Endothelial cell of umbilical vein (primary cell): ENCODE data around the gene LRRC10B. TPM values are rescaled to one million over a fixed set of nuclear protein-coding genes. Genes with fewer than 3 reads are reported as not detected.

Source experiments
- BruUV-seq: library from RNA; stranded (reverse); fragments of 400-500 nt; replicated peaks from 2 replicates; lab custom pipeline; 2021; lab: Mats Ljungman, UMichigan
- CTCF ChIA-PET: fragments of 300-600, 350-600 bp; sonication (Branson Sonifier 250); formaldehyde crosslinking; loops from one replicate; lab custom pipeline; 2021; ENCODE audit warnings: antibody characterized with exemption, inconsistent platforms; lab: Charles Lee
- POLR2A ChIA-PET: fragments of 300-600, 350-600 bp; sonication (Branson Sonifier 250); formaldehyde crosslinking; loops from one replicate; lab custom pipeline; 2021; ENCODE audit warnings: antibody characterized with exemption, inconsistent platforms; lab: Charles Lee
- DNase-seq: peaks from one replicate; pipeline ENCODE4 v3.0.0-alpha.2; 2011; ENCODE audit warnings: low read depth, low spot score
- FAIRE-seq: peaks from 2 replicates; lab custom pipeline; 2011; peaks lifted over from hg19 to GRCh38; lab: Jason Lieb, UNC
- H2AFZ ChIP-seq: 2 replicates; pipeline ENCODE4 v1.6.0; 2012; ENCODE audit warnings: low read depth, low read length, control low read depth, inconsistent platforms
- H3K27ac ChIP-seq: 2 replicates; pipeline ENCODE4 v1.5.1; 2011; ENCODE audit warnings: low read depth, mild to moderate bottlenecking, control low read depth, low read length, moderate library complexity; ENCODE audit not compliant: insufficient read depth
- H3K27me3 ChIP-seq, 2 experiments: 2 replicates each; pipeline versions ENCODE4 v1.6.0 to v1.6.1; 2011; ENCODE audit warnings: low read length in 2 of 2, mixed read lengths in 1 of 2; ENCODE audit not compliant: control insufficient read depth in 2 of 2, insufficient read depth in 2 of 2
- H3K36me3 ChIP-seq, 2 experiments: 2 replicates in 1 of 2; 3 replicates in 1 of 2; pipeline ENCODE4 v1.5.1; 2011; ENCODE audit warnings: low read length in 2 of 2, mild to moderate bottlenecking in 1 of 2, moderate library complexity in 1 of 2; ENCODE audit not compliant: control insufficient read depth in 2 of 2, insufficient read depth in 2 of 2; ENCODE audit errors: extremely low read depth in 1 of 2
- H3K4me1 ChIP-seq: 3 replicates; pipeline ENCODE4 v1.5.1; 2011; ENCODE audit warnings: mild to moderate bottlenecking, low read length; ENCODE audit not compliant: control insufficient read depth, insufficient read depth; ENCODE audit errors: extremely low read depth
- H3K4me2 ChIP-seq: 2 replicates; pipeline ENCODE4 v1.6.1; 2011; ENCODE audit warnings: low read length, control low read depth, mixed read lengths; ENCODE audit not compliant: insufficient read depth
- H3K4me3 ChIP-seq, 3 experiments: fragments of 200-600 bp in 1 of 3; sonication (generic), shearing (Covaris generic) in 1 of 3; replicated peaks in 1 of 3; 2 replicates each; pipeline ENCODE4 v1.5.1; 2011 to 2016; ENCODE audit warnings: control low read depth in 3 of 3, low read length in 3 of 3, mild to moderate bottlenecking in 2 of 3, inconsistent platforms in 1 of 3, low read depth in 1 of 3, moderate library complexity in 1 of 3; ENCODE audit not compliant: insufficient read depth in 1 of 3
- H3K79me2 ChIP-seq: 2 replicates; pipeline ENCODE4 v1.6.0; 2012; ENCODE audit warnings: low read length, inconsistent platforms; ENCODE audit not compliant: control insufficient read depth, insufficient read depth
- H3K9ac ChIP-seq: replicated peaks from 2 replicates; pipeline ENCODE3; 2011; ENCODE audit warnings: low read length, control low read depth; ENCODE audit not compliant: insufficient read depth; ENCODE audit errors: extremely low read depth
- H3K9me1 ChIP-seq: replicated peaks from 3 replicates; pipeline ENCODE4 v1.6.0; 2011; ENCODE audit warnings: mild to moderate bottlenecking, low read length; ENCODE audit not compliant: control insufficient read depth, insufficient read depth; ENCODE audit errors: extremely low read depth
- H3K9me3 ChIP-seq: replicated peaks from 2 replicates; pipeline ENCODE4 v1.5.1; 2012; ENCODE audit warnings: low read length, inconsistent platforms; ENCODE audit not compliant: control insufficient read depth, insufficient read depth
- H4K20me1 ChIP-seq: replicated peaks from 2 replicates; pipeline ENCODE3; 2011; ENCODE audit warnings: mild to moderate bottlenecking, low read length; ENCODE audit not compliant: control insufficient read depth, insufficient read depth; ENCODE audit errors: extremely low read depth
- CTCF ChIP-seq, 2 donors: IDR thresholded peaks; 1 replicate in 1 of 2; 2 replicates in 1 of 2; pipeline ENCODE4 v1.5.1; 2011; ENCODE audit warnings: low read length in 2 of 2, mild to moderate bottlenecking in 2 of 2, moderate library complexity in 2 of 2, control low read depth in 1 of 2, inconsistent platforms in 1 of 2, low read depth in 1 of 2; ENCODE audit not compliant: insufficient read depth in 1 of 2; ENCODE audit errors: extremely low read depth in 1 of 2
- EZH2 ChIP-seq: IDR thresholded peaks from 2 replicates; pipeline ENCODE4 v1.6.1; 2012; ENCODE audit warnings: borderline replicate concordance, low read depth, mild to moderate bottlenecking, moderate library complexity, low read length, inconsistent platforms; ENCODE audit not compliant: severe bottlenecking
- FOS ChIP-seq: IDR thresholded peaks from 2 replicates; pipeline ENCODE4 v1.6.1; 2011; ENCODE audit warnings: mild to moderate bottlenecking, low read length, moderate library complexity, borderline replicate concordance; ENCODE audit not compliant: insufficient read depth
- GATA2 ChIP-seq: IDR thresholded peaks from 2 replicates; pipeline ENCODE4 v1.7.0; 2011; ENCODE audit warnings: low read depth, mild to moderate bottlenecking, moderate library complexity, mixed read lengths, low read length; ENCODE audit not compliant: insufficient read length, insufficient read depth
- JUN ChIP-seq: IDR thresholded peaks from 2 replicates; pipeline ENCODE4 v1.6.1; 2011; ENCODE audit warnings: borderline replicate concordance, low read depth; ENCODE audit not compliant: insufficient read length, insufficient read depth
- MYC ChIP-seq: IDR thresholded peaks from one replicate; pipeline ENCODE4 v1.6.1; 2011; ENCODE audit warnings: mild to moderate bottlenecking, low read depth, low read length
- POLR2A ChIP-seq: IDR thresholded peaks from 2 replicates; pipeline ENCODE4 v1.6.1; 2012; ENCODE audit warnings: low read depth, mild to moderate bottlenecking, control low read depth, low read length
- POLR2AphosphoS5 ChIP-seq: IDR thresholded peaks from 2 replicates; pipeline ENCODE4 v1.6.1; 2012; ENCODE audit warnings: low read depth, mild to moderate bottlenecking, control low read depth, low read length, moderate library complexity; ENCODE audit not compliant: insufficient read depth
- dilution Hi-C: fragments of 300-500 bp; cut with MboI; formaldehyde crosslinking; loops from one replicate; pipeline ENCODE4 v1.15.0; 2019; ENCODE audit warnings: low sequenced_read_pairs; ENCODE audit not compliant: extremely low pct_ligation_motif_present
- intact Hi-C: fragments of 100-400 bp; cut with micrococcal nuclease; formaldehyde crosslinking; loops from one replicate; pipeline ENCODE4 v1.10.0; 2022
- polyA plus RNA-seq, 4 experiments: library from polyadenylated mRNA; depleted of rRNA in 3 of 4; stranded (reverse) in 3 of 4; unstranded in 1 of 4; fragments of >200 nt; gene quantifications; 2 replicates each; pipeline versions ENCODE4 v1.2.1 to v1.2.3, GENCODE V29; 2011 to 2012; ENCODE audit warnings: missing spikeins in 1 of 4
- total RNA-seq: library from RNA; stranded (reverse); gene quantifications from 2 replicates; pipeline ENCODE4 v1.2.3, GENCODE V29; 2021

The LRRC10B gene
- total and polyA plus RNA-seq, 2 donors (not counting 3 experiments of a cell fraction or from before 2014, with no cell fraction given): not detected

GRCh38 chr11:61499816-61500491, 8.6 kb upstream of the LRRC10B start:
- FAIRE-seq (no peak), DNase-seq (no peak)
- Histone ChIP-seq H2AFZ (no peak overlapping the region), H3K4me2 (no peak overlapping the region), H3K27me3 (peaks cover 0 to 2% of the 10 kb centered on the region in 2 experiments), H3K9me1 (no peaks in the 10 kb centered on the region), H3K9ac (no peak overlapping the region), H3K36me3 (no peaks in the 10 kb centered on the region), H4K20me1 (no peaks in the 10 kb centered on the region), H3K9me3 (no peaks in the 10 kb centered on the region), H3K79me2 (no peaks in the 10 kb centered on the region), H3K4me3 (no peak overlapping the region), H3K27ac (no peak overlapping the region), H3K4me1 (no peaks in the 10 kb centered on the region)
- dilution Hi-C loops: no loop called here
- ChIA-PET POLR2A (no interaction called here), CTCF (interaction anchor here (1.4 to 5.4 kb wide), 3 partner anchors 17 to 32 kb away, joined by 4 to 34 read pairs (median 8); no protein-coding TSS in a partner anchor)
- TF ChIP-seq GATA2 (no peak), FOS (no peak), EZH2 (no peak), POLR2AphosphoS5 (no peak), CTCF (IDR thresholded peaks at IDR 0.05; ENCODE audit: extremely low read depth in 1 of 2, insufficient read depth in 1 of 2, low read depth in 1 of 2, low read length in 2 of 2) (no peak), POLR2A (no peak), MYC (no peak), JUN (no peak)
- BruUV-seq: no TSS peak
- intact Hi-C loops: no loop called here
